H9 (cell line): ENCODE results near the gene CAMTA1. TPM values are rescaled to one million over a fixed set of nuclear protein-coding genes. Genes with fewer than 3 reads are reported as not detected.

ENCODE experiments used
- DNase-seq: peaks from one replicate; pipeline ENCODE4 v3.0.0-alpha.2; 2017
- H2AFZ ChIP-seq: one replicate; pipeline ENCODE4 v1.6.1; 2013; ENCODE audit warnings: mild to moderate bottlenecking, low read length, control low read depth, moderate library complexity
- H2AK5ac ChIP-seq: 2 replicates; pipeline ENCODE4 v1.6.1; 2013; ENCODE audit warnings: low read length, control low read depth, mixed read lengths; ENCODE audit not compliant: insufficient read length
- H2BK120ac ChIP-seq: one replicate; pipeline ENCODE4 v1.6.1; 2013; ENCODE audit warnings: low read depth, mild to moderate bottlenecking, low read length, control low read depth, inconsistent platforms; ENCODE audit not compliant: poor library complexity, severe bottlenecking
- H2BK12ac ChIP-seq: 2 replicates; pipeline ENCODE4 v1.6.1; 2013; ENCODE audit warnings: low read length, control low read depth, mixed read lengths, low read depth; ENCODE audit not compliant: insufficient read length
- H2BK15ac ChIP-seq: 2 replicates; pipeline ENCODE4 v1.6.1; 2013; ENCODE audit warnings: low read depth, low read length, control low read depth
- H2BK20ac ChIP-seq: one replicate; pipeline ENCODE4 v1.6.1; 2013; ENCODE audit warnings: low read depth, mild to moderate bottlenecking, low read length, control low read depth, inconsistent platforms; ENCODE audit not compliant: poor library complexity, severe bottlenecking
- H2BK5ac ChIP-seq: 2 replicates; pipeline ENCODE4 v1.6.1; 2013; ENCODE audit warnings: low read length, control low read depth, mixed read lengths; ENCODE audit not compliant: insufficient read length
- H3K14ac ChIP-seq: 2 replicates; pipeline ENCODE4 v1.6.1; 2013; ENCODE audit warnings: low read length, control low read depth; ENCODE audit not compliant: insufficient read depth
- H3K18ac ChIP-seq: 2 replicates; pipeline ENCODE4 v1.6.1; 2013; ENCODE audit warnings: low read depth, mild to moderate bottlenecking, mixed read lengths, low read length, control low read depth; ENCODE audit not compliant: insufficient read length
- H3K23ac ChIP-seq: 2 replicates; pipeline ENCODE4 v1.6.1; 2013; ENCODE audit warnings: low read length, control low read depth, mixed read lengths, low read depth; ENCODE audit not compliant: insufficient read length
- H3K23me2 ChIP-seq: 2 replicates; pipeline ENCODE4 v1.6.1; 2013; ENCODE audit warnings: low read depth, mild to moderate bottlenecking, mixed read lengths, low read length, control low read depth; ENCODE audit not compliant: insufficient read length, poor library complexity, severe bottlenecking
- H3K27ac ChIP-seq: 2 replicates; pipeline ENCODE4 v1.5.1; 2013; ENCODE audit warnings: low read length, control low read depth, mixed read lengths, low read depth; ENCODE audit not compliant: insufficient read length
- H3K27me3 ChIP-seq: 2 replicates; pipeline ENCODE4 v1.6.1; 2013; ENCODE audit warnings: low read length, control low read depth, inconsistent platforms; ENCODE audit not compliant: insufficient read depth
- H3K4ac ChIP-seq: 2 replicates; pipeline ENCODE4 v1.6.1; 2013; ENCODE audit warnings: low read depth, mild to moderate bottlenecking, control low read depth, inconsistent platforms, low read length, moderate library complexity
- H3K4me1 ChIP-seq: 2 replicates; pipeline ENCODE4 v1.6.1; 2013; ENCODE audit warnings: low read length, control low read depth, inconsistent platforms; ENCODE audit not compliant: insufficient read depth
- H3K4me2 ChIP-seq: 2 replicates; pipeline ENCODE4 v1.6.1; 2013; ENCODE audit warnings: low read length, control low read depth, mixed read lengths; ENCODE audit not compliant: insufficient read length, insufficient read depth
- H3K56ac ChIP-seq: 2 replicates; pipeline ENCODE4 v1.6.1; 2013; ENCODE audit warnings: low read depth, mild to moderate bottlenecking, mixed read lengths, low read length, control low read depth; ENCODE audit not compliant: insufficient read length
- H3K79me1 ChIP-seq: 2 replicates; pipeline ENCODE4 v1.6.1; 2013; ENCODE audit warnings: low read depth, mild to moderate bottlenecking, moderate library complexity, low read length, control low read depth, inconsistent platforms; ENCODE audit not compliant: insufficient read depth, poor library complexity, severe bottlenecking
- H3K79me2 ChIP-seq: 2 replicates; pipeline ENCODE4 v1.6.1; 2013; ENCODE audit warnings: low read length, control low read depth, inconsistent platforms; ENCODE audit not compliant: insufficient read depth
- H3K9ac ChIP-seq: 2 replicates; pipeline ENCODE4 v1.6.1; 2013; ENCODE audit warnings: low read length, control low read depth, mixed read lengths; ENCODE audit not compliant: insufficient read length; ENCODE audit errors: extremely low read depth
- H3K9me3 ChIP-seq: one replicate; pipeline ENCODE4 v1.6.1; 2013; ENCODE audit warnings: low read depth, low read length, inconsistent platforms; ENCODE audit not compliant: control insufficient read depth
- H3T11ph ChIP-seq: one replicate; pipeline ENCODE4 v1.6.1; 2013; ENCODE audit warnings: mild to moderate bottlenecking, low read length, control low read depth, inconsistent platforms
- H4K20me1 ChIP-seq: one replicate; pipeline ENCODE4 v1.6.1; 2013; ENCODE audit not compliant: control insufficient read depth, insufficient read length, insufficient read depth
- H4K5ac ChIP-seq: 2 replicates; pipeline ENCODE4 v1.6.1; 2013; ENCODE audit warnings: low read depth, mild to moderate bottlenecking, mixed read lengths, low read length, control low read depth; ENCODE audit not compliant: insufficient read length
- H4K8ac ChIP-seq: replicated peaks from 2 replicates; pipeline ENCODE4 v1.6.1; 2013; ENCODE audit warnings: low read length, control low read depth, mixed read lengths, low read depth; ENCODE audit not compliant: insufficient read length
- H4K91ac ChIP-seq: 2 replicates; pipeline ENCODE4 v1.6.1; 2013; ENCODE audit warnings: low read depth, mild to moderate bottlenecking, moderate library complexity, mixed read lengths, low read length, control low read depth; ENCODE audit not compliant: insufficient read length
- H3K27ac Mint-ChIP-seq, 3 experiments: 2 replicates in 2 of 3; 3 replicates in 1 of 3; pipeline ENCODE4 v1.8.0; 2020 to 2021; ENCODE audit warnings: mixed read lengths in 3 of 3, mild to moderate bottlenecking in 1 of 3, moderate library complexity in 1 of 3
- H3K27me3 Mint-ChIP-seq: 2 replicates; pipeline ENCODE4 v1.8.0; 2021; ENCODE audit warnings: low read depth, mild to moderate bottlenecking, moderate library complexity, mixed read lengths
- H3K36me3 Mint-ChIP-seq, 3 experiments: 2 replicates in 2 of 3; 3 replicates in 1 of 3; pipeline ENCODE4 v1.8.0; 2020 to 2021; ENCODE audit warnings: low read depth in 3 of 3, mixed read lengths in 3 of 3; ENCODE audit not compliant: insufficient read depth in 1 of 3
- H3K4me1 Mint-ChIP-seq, 2 experiments: 2 replicates each; pipeline ENCODE4 v1.8.0; 2020; ENCODE audit warnings: mixed read lengths in 2 of 2
- H3K4me3 Mint-ChIP-seq, 2 experiments: 2 replicates in 1 of 2; 3 replicates in 1 of 2; pipeline ENCODE4 v1.8.0; 2020 to 2021; ENCODE audit warnings: mild to moderate bottlenecking in 2 of 2, mixed read lengths in 2 of 2, moderate library complexity in 1 of 2
- H3K9me3 Mint-ChIP-seq, 2 experiments: 2 replicates in 1 of 2; 3 replicates in 1 of 2; pipeline ENCODE4 v1.8.0; 2020; ENCODE audit warnings: mild to moderate bottlenecking in 2 of 2, mixed read lengths in 2 of 2, moderate library complexity in 1 of 2
- WGBS: extraction: QIAGEN DNeasy Blood & Tissue Kit; methylation state at CpG from one replicate; pipeline ENCODE4 v1.1.7; 2013; ENCODE audit warnings: missing lambda C conversion rate, low lambda C conversion rate, mixed read lengths; ENCODE audit not compliant: insufficient read length; ENCODE audit errors: extremely low coverage; 5-methylcytosine and 5-hydroxymethylcytosine counted together
- total RNA-seq: library from RNA; stranded (reverse); gene quantifications from 2 replicates; pipeline ENCODE4 v1.2.1, GENCODE V29; 2021
- TF ChIP-seq, protein P1 (sequence below): fragments of 200-600 bp; sonication (generic); conservative IDR thresholded peaks from 3 replicates; pipeline ENCODE4 v1.8.0; 2021; ENCODE audit warnings: antibody characterized with exemption, mild to moderate bottlenecking

The CAMTA1 gene
- total RNA-seq, 1 experiment from 2014 or later = 115 TPM

DNA sequence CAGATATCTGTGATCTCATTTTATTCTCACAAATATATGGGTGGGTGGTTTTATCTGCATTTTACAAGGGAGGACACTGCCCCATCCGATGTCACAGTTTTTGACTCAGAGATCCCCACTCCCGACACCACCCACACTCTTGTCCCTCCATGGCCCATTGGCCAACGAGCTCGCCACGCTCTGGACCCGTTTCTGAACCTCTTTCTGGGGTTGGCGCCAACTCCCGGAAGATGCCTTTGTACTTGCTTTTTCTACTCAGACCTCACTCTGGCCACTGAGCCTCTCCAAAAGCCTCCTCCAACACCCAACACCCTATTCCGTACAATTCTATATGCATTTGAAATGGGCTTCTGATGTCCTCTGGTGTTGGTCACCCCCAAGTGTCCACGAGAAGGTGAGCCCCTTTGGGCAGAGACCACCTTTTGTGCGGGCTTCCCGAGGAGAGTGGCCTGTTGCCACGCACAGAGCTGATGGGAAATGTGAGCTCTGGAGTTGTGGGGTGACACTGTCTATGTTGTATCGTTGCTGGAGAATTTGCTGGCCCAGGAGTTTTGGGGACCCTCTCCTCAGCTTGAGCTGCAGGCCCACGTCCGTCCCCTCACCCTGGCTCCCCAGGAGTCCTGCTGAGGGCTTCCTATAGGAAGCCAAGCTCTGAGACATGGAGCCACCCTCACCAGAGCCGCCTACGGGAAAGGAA is 618.9 kb downstream of the CAMTA1 start:
- Histone ChIP-seq H3K56ac (no peak overlapping the region), H2BK5ac (no peak overlapping the region), H2AFZ (no peak overlapping the region), H3K23me2 (no peaks in the 10 kb centered on the region), H3K23ac (no peak overlapping the region), H3K79me2 (no peaks in the 10 kb centered on the region), H3K18ac (no peak overlapping the region), H2BK15ac (no peak overlapping the region), H2BK120ac (no peak overlapping the region), H3K4me1 (peaks cover 2% of the 10 kb centered on the region; the same call in 1 of the 2 replicates), H3K9me3 (no peaks in the 10 kb centered on the region), H3K9ac (no peak overlapping the region), H3K27me3 (no peaks in the 10 kb centered on the region), H2BK12ac (no peak overlapping the region), H3K14ac (no peak overlapping the region), H4K91ac (no peak overlapping the region), H4K8ac (no peak overlapping the region), H3K79me1 (no peaks in the 10 kb centered on the region), H4K20me1 (no peaks in the 10 kb centered on the region), H2AK5ac (no peak overlapping the region), H3K4ac (no peak overlapping the region), H3K4me2 (no peak overlapping the region), H3K27ac (no peak overlapping the region), H2BK20ac (no peak overlapping the region), H3T11ph (no peak overlapping the region), H4K5ac (no peak overlapping the region)
- DNase-seq = peak; percentile 20
- H3K4me1 Mint-ChIP-seq = peaks cover 35 to 37% of the 10 kb centered on the region in 2 experiments
- no CpG with 5 or more reads among the region's 18 CpGs for WGBS
- TF ChIP-seq, protein P1, sequence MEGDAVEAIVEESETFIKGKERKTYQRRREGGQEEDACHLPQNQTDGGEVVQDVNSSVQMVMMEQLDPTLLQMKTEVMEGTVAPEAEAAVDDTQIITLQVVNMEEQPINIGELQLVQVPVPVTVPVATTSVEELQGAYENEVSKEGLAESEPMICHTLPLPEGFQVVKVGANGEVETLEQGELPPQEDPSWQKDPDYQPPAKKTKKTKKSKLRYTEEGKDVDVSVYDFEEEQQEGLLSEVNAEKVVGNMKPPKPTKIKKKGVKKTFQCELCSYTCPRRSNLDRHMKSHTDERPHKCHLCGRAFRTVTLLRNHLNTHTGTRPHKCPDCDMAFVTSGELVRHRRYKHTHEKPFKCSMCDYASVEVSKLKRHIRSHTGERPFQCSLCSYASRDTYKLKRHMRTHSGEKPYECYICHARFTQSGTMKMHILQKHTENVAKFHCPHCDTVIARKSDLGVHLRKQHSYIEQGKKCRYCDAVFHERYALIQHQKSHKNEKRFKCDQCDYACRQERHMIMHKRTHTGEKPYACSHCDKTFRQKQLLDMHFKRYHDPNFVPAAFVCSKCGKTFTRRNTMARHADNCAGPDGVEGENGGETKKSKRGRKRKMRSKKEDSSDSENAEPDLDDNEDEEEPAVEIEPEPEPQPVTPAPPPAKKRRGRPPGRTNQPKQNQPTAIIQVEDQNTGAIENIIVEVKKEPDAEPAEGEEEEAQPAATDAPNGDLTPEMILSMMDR = no peak
- H3K27ac Mint-ChIP-seq = peak overlapping the region in 1 of 3 experiments; percentile 44; a peak in 1 of 7 replicates
- H3K27me3 Mint-ChIP-seq = peaks cover 2% of the 10 kb centered on the region; the same call in 1 of the 2 replicates
- H3K9me3 Mint-ChIP-seq = peaks cover 14 to 16% of the 10 kb centered on the region in 2 experiments
- H3K36me3 Mint-ChIP-seq = peaks cover 5 to 16% (median 8%) of the 10 kb centered on the region in 3 experiments; a peak in 6 of 7 replicates
- no peak overlapping the region for H3K4me3 Mint-ChIP-seq
